ENCODE results near the gene CASZ1. TPM values are rescaled to one million over a fixed set of nuclear protein-coding genes. Genes with fewer than 3 reads are reported as not detected.

Gene CASZ1
- total and polyA plus RNA-seq, 8 donors: 6.0 to 166 (median 39.8) TPM

GRCh38 chr1:10658396-10659066, 137.9 kb downstream of the CASZ1 start:
- peaks cover 37 to 77% (median 72%) of the 10 kb centered on the region in 4 donors for H3K36me3 ChIP-seq
- WGBS, 5 donors: 48 to 73% (median 58%) methylated on average over 6 to 19 of the region's 19 CpGs
- H3K4me3 ChIP-seq: no peak overlapping the region
- intact Hi-C loops (cut with DNase I; ENCODE audit: low total_unique reads): no loop called here
- no peaks in the 10 kb centered on the region for H3K9me3 ChIP-seq
- no peak for TF ChIP-seq CTCF (IDR thresholded peaks at IDR 0.05)
- TF ChIP-seq EP300 (IDR thresholded peaks at IDR 0.05): no peak
- TF ChIP-seq POLR2A (IDR thresholded peaks at IDR 0.05): no peak
- no peak for TF ChIP-seq POLR2AphosphoS5 (IDR thresholded peaks at IDR 0.05)
- H3K4me1 ChIP-seq: peaks cover 9 to 77% (median 49%) of the 10 kb centered on the region in 4 donors
- H3K27me3 ChIP-seq: no peaks in the 10 kb centered on the region
- H3K27ac ChIP-seq: peak overlapping the region; percentile 8 to 78 (median 55)
- DNase-seq: no peak

GRCh38 chr1:10657088-10657847, 139.2 kb downstream of the CASZ1 start:
- Histone ChIP-seq H3K4me1 (peaks cover 0 to 78% (median 50%) of the 10 kb centered on the region in 4 donors), H3K27ac (peak overlapping the region in 4 of 5 donors; percentile 38 to 78 (median 59))
- intact Hi-C loops (cut with DNase I; ENCODE audit: low total_unique reads): no loop called here

GRCh38 chr1:10656431-10656830, 140.0 kb downstream of the CASZ1 start:
- peaks cover 43 to 98% (median 90%) of the 10 kb centered on the region in 4 donors for H3K36me3 ChIP-seq

More at GRCh38 chr1:10657088-10657847, 139.2 kb downstream of the CASZ1 start:
- Histone ChIP-seq H3K27me3 (no peaks in the 10 kb centered on the region), H3K4me3 (no peak overlapping the region), H3K36me3 (peaks cover 43 to 89% (median 84%) of the 10 kb centered on the region in 4 donors), H3K9me3 (no peaks in the 10 kb centered on the region)
- WGBS, 5 donors: 63 to 80% (median 78%) methylated on average over 27 to 29 of the region's 29 CpGs
- peak in 1 of 3 donors; percentile 30 for TF ChIP-seq POLR2AphosphoS5 (IDR thresholded peaks at IDR 0.05)
- no peak for TF ChIP-seq POLR2A (IDR thresholded peaks at IDR 0.05)
- peak in 1 of 2 donors; percentile 58 for DNase-seq

GRCh38 chr1:10655002-10655401, 141.4 kb downstream of the CASZ1 start:
- 70 to 88% (median 83%) methylated on average over 10 of the region's 10 CpGs for WGBS, 5 donors
- intact Hi-C loops (cut with DNase I; ENCODE audit: low total_unique reads): no loop called here
- DNase-seq: peak in 1 of 2 donors; percentile 54
- peaks cover 0 to 89% (median 59%) of the 10 kb centered on the region in 4 donors for H3K4me1 ChIP-seq
- TF ChIP-seq POLR2AphosphoS5 (IDR thresholded peaks at IDR 0.05) (no peak), POLR2A (IDR thresholded peaks at IDR 0.05) (no peak), CTCF (IDR thresholded peaks at IDR 0.05) (no peak), EP300 (IDR thresholded peaks at IDR 0.05) (no peak)
- no peaks in the 10 kb centered on the region for H3K9me3 ChIP-seq
- H3K4me3 ChIP-seq: no peak overlapping the region
- H3K27ac ChIP-seq: peak overlapping the region in 4 of 5 donors; percentile 37 to 78 (median 59)
- no peaks in the 10 kb centered on the region for H3K27me3 ChIP-seq
- H3K36me3 ChIP-seq: peaks cover 39 to 100% (median 87%) of the 10 kb centered on the region in 4 donors

More at GRCh38 chr1:10656431-10656830, 140.0 kb downstream of the CASZ1 start:
- no peaks in the 10 kb centered on the region for H3K9me3 ChIP-seq
- whole genome bisulfite sequencing, 5 donors: 80 to 88% (median 86%) methylated on average over 15 of the region's 15 CpGs
- intact Hi-C loops (cut with DNase I; ENCODE audit: low total_unique reads): no loop called here
- no peaks in the 10 kb centered on the region for H3K27me3 ChIP-seq
- no peak overlapping the region for H3K4me3 ChIP-seq
- peaks cover 0 to 83% (median 54%) of the 10 kb centered on the region in 4 donors for H3K4me1 ChIP-seq
- H3K27ac ChIP-seq: peak overlapping the region; percentile 37 to 78 (median 55)
- DNase-seq: no peak
- no peak for TF ChIP-seq CTCF (IDR thresholded peaks at IDR 0.05)
- no peak for TF ChIP-seq EP300 (IDR thresholded peaks at IDR 0.05)
- TF ChIP-seq POLR2A (IDR thresholded peaks at IDR 0.05): no peak
- TF ChIP-seq POLR2AphosphoS5 (IDR thresholded peaks at IDR 0.05): no peak

All from stomach (tissue), 9 donors.